ENCODE data around the gene C3orf20. TPM values are rescaled to one million over a fixed set of nuclear protein-coding genes. Genes with fewer than 3 reads are reported as not detected.

Gene C3orf20
- total and polyA plus RNA-seq, 2 of the 13 experiments (the other 11 are each of a cell fraction or from before 2014, with no cell fraction given) = 0.03 to 0.04 TPM

- TF ChIP-seq ZBTB46 (CRISPR knock-in tag; IDR thresholded peaks at IDR 0.05; ENCODE audit: borderline replicate concordance) = no peak
Measured at GRCh38 chr3:14627815-14628214, 47.1 kb upstream of the C3orf20 start (continued).

- intact Hi-C loops (cut with micrococcal nuclease; ENCODE audit: unreplicated experiment) = no loop called here
- no peaks in the 10 kb centered on the region for H3K36me3 ChIP-seq (replicated peaks in 1 of 2; ENCODE audit: control insufficient read depth in 1 of 2, insufficient read depth in 2 of 2, low read length in 2 of 2)
- DNase-seq (ENCODE audit: low spot score) (no peak), FAIRE-seq (no peak), ATAC-seq (no peak)
- TF ChIP-seq ZNF549 (CRISPR knock-in tag; IDR thresholded peaks at IDR 0.05) (no peak), CREB3 (CRISPR knock-in tag; IDR thresholded peaks at IDR 0.05) (no peak), ZNF687 (CRISPR knock-in tag; IDR thresholded peaks at IDR 0.05) (no peak), ZNF441 (CRISPR knock-in tag; IDR thresholded peaks at IDR 0.05; ENCODE audit: borderline replicate concordance) (no peak), ARID2 (CRISPR knock-in tag; IDR thresholded peaks at IDR 0.05; ENCODE audit: borderline replicate concordance) (no peak)
- in situ Hi-C loops (cut with HindIII; ENCODE audit: extremely low pct_ligation_motif_present, low pct_unique_long_range_greater_than_20kb) = no loop called here
- ChIA-PET POLR2A (no interaction called here), CTCF (ENCODE audit: low intra/inter-chr PET ratio, low total read pairs) (no interaction called here)
- peaks cover 40% of the 10 kb centered on the region for H3K4me1 ChIP-seq (ENCODE audit: insufficient read depth, low read length)
- no peaks in the 10 kb centered on the region for H3K79me2 ChIP-seq (ENCODE audit: insufficient read depth, low read length)
- no peak overlapping the region for H3K4me2 ChIP-seq (ENCODE audit: low read depth, low read length)
- WGBS (ENCODE audit: low lambda C conversion rate) = 13% methylated on average over 3 of the region's 4 CpGs
- peaks cover 6% of the 10 kb centered on the region; the same call in 1 of the 2 replicates for H3K9me3 ChIP-seq (ENCODE audit: low read length)
- no TSS peak for BruUV-seq (replicated peaks)
- H3K27me3 ChIP-seq (ENCODE audit: control insufficient read depth in 1 of 2, insufficient read depth in 2 of 2, low read length in 2 of 2) = peaks cover 1 to 17% of the 10 kb centered on the region in 2 experiments; a peak in 2 of 5 replicates
- no peak overlapping the region for H2AFZ ChIP-seq (ENCODE audit: low read length)
- no peak overlapping the region for H3K4me3 ChIP-seq (replicated peaks in 1 of 3; ENCODE audit: insufficient read depth in 1 of 3, low read depth in 2 of 3, low read length in 3 of 3)
- H4K20me1 ChIP-seq (ENCODE audit: insufficient read depth, low read length) = no peaks in the 10 kb centered on the region
- no peak overlapping the region for H3K27ac ChIP-seq (ENCODE audit: extremely low read length, insufficient read depth, low read length)
- no peak overlapping the region for H3K9ac ChIP-seq (ENCODE audit: insufficient read depth, low read depth, low read length)
Measured at GRCh38 chr3:14628406-14628805, 46.5 kb upstream of the C3orf20 start.

Data from HepG2 (cell line).